HCT116 (cell line): ENCODE measurements around the gene OR2B6. TPM values are rescaled to one million over a fixed set of nuclear protein-coding genes. Genes with fewer than 3 reads are reported as not detected.

ENCODE experiments used
- ATAC-seq: fragments of 200-7000 bp; cut with Tn5 transposase; 2 replicates; pipeline ENCODE4 v1.9.1; 2020; ENCODE audit warnings: mild to moderate bottlenecking, moderate library complexity
- BruUV-seq: library from RNA; stranded (reverse); fragments of 400-500 nt; replicated peaks from 2 replicates; lab custom pipeline; 2021; lab: Mats Ljungman, UMichigan
- CTCF ChIA-PET: fragments of 300-600 bp; sonication (Branson Sonifier 250); formaldehyde crosslinking; loops from one replicate; lab custom pipeline; 2021; ENCODE audit warnings: antibody characterized with exemption; lab: Charles Lee
- POLR2A ChIA-PET: fragments of 300-600, 350-600 bp; sonication (Branson Sonifier 250); formaldehyde crosslinking; loops from one replicate; lab custom pipeline; 2021; ENCODE audit warnings: antibody characterized with exemption; lab: Charles Lee
- RAD21 ChIA-PET, 2 experiments: fragments of 300-600 bp; sonication (Branson Sonifier 250); formaldehyde crosslinking; loops; one replicate each; lab custom pipeline; 2023; ENCODE audit warnings: low total read pairs in 2 of 2; ENCODE audit not compliant: uncharacterized antibody in 2 of 2, unreplicated experiment in 2 of 2, low non-redundant PET in 1 of 2; lab: Charles Lee
- DNase-seq: peaks from one replicate; pipeline ENCODE4 v3.0.0-alpha.2; 2010; ENCODE audit warnings: low read depth, low spot score
- H2AFZ ChIP-seq: fragments of 200-600 bp; shearing (Covaris generic), sonication (generic); 2 replicates; pipeline ENCODE4 v1.6.1; 2017; ENCODE audit warnings: low read depth, mixed run types, mixed read lengths, antibody characterized with exemption, low read length; ENCODE audit not compliant: poor library complexity, severe bottlenecking
- H3K27ac ChIP-seq: 2 replicates; pipeline ENCODE4 v1.5.1; 2012; ENCODE audit warnings: low read depth, low read length
- H3K27me3 ChIP-seq: fragments of 200-600 bp; sonication (generic); 2 replicates; pipeline ENCODE4 v1.6.1; 2016; ENCODE audit warnings: mixed run types, low read length, mixed read lengths; ENCODE audit not compliant: insufficient read depth
- H3K36me3 ChIP-seq, 2 experiments: fragments of 200-500 bp in 1 of 2; fragments of 200-600 bp in 1 of 2; sonication (Bioruptor generic) in 1 of 2; sonication (generic) in 1 of 2; 2 replicates each; pipeline versions ENCODE4 v1.5.1 to v1.6.1; 2014 to 2016; ENCODE audit warnings: low read length in 2 of 2, inconsistent platforms in 1 of 2, mixed read lengths in 1 of 2, mixed run types in 1 of 2; ENCODE audit not compliant: insufficient read depth in 2 of 2, control insufficient read depth in 1 of 2
- H3K4me1 ChIP-seq, 2 experiments: fragments of 200-600 bp in 1 of 2; sonication (generic) in 1 of 2; 2 replicates each; pipeline versions ENCODE4 v1.5.1 to v1.6.1; 2012 to 2017; ENCODE audit warnings: low read length in 2 of 2, inconsistent platforms in 1 of 2, mild to moderate bottlenecking in 1 of 2, mixed read lengths in 1 of 2, mixed run types in 1 of 2, moderate library complexity in 1 of 2; ENCODE audit not compliant: insufficient read depth in 2 of 2, control insufficient read depth in 1 of 2
- H3K4me2 ChIP-seq: fragments of 200-600 bp; sonication (generic); 2 replicates; pipeline ENCODE4 v1.6.1; 2017; ENCODE audit warnings: mixed run types, low read length, mixed read lengths
- H3K4me3 ChIP-seq, 2 experiments: fragments of 200-600 bp in 1 of 2; sonication (generic) in 1 of 2; replicated peaks in 1 of 2; 2 replicates each; pipeline ENCODE4 v1.5.1; 2011 to 2016; ENCODE audit warnings: low read length in 2 of 2, control low read depth in 1 of 2, low read depth in 1 of 2, mild to moderate bottlenecking in 1 of 2, mixed read lengths in 1 of 2, mixed run types in 1 of 2
- H3K79me2 ChIP-seq: fragments of 200-600 bp; sonication (generic); 2 replicates; pipeline ENCODE4 v1.6.1; 2017; ENCODE audit warnings: mild to moderate bottlenecking, mixed run types, low read length, moderate library complexity, mixed read lengths; ENCODE audit not compliant: insufficient read depth
- H3K9ac ChIP-seq: fragments of 200-600 bp; sonication (generic); 2 replicates; pipeline ENCODE4 v1.6.1; 2016; ENCODE audit warnings: low read length, mixed read lengths
- H3K9me2 ChIP-seq: fragments of 200-600 bp; sonication (generic), shearing (Covaris generic); 2 replicates; pipeline ENCODE4 v1.6.1; 2017; ENCODE audit warnings: mixed run types, mild to moderate bottlenecking, moderate library complexity; ENCODE audit not compliant: insufficient read depth
- H3K9me3 ChIP-seq, 2 experiments: fragments of 200-500 bp in 1 of 2; fragments of 200-600 bp in 1 of 2; sonication (Bioruptor generic) in 1 of 2; sonication (generic) in 1 of 2; 2 replicates each; pipeline ENCODE4 v1.6.1; 2014 to 2017; ENCODE audit warnings: low read length in 2 of 2, mixed read lengths in 2 of 2, inconsistent platforms in 1 of 2, low read depth in 1 of 2, mild to moderate bottlenecking in 1 of 2, mixed run types in 1 of 2, moderate library complexity in 1 of 2; ENCODE audit not compliant: control insufficient read depth in 1 of 2, insufficient read depth in 1 of 2
- H4K20me1 ChIP-seq: fragments of 200-600 bp; sonication (generic), shearing (Covaris generic); 2 replicates; pipeline ENCODE4 v1.6.1; 2017; ENCODE audit warnings: mixed run types, mild to moderate bottlenecking, moderate library complexity; ENCODE audit not compliant: insufficient read depth
- CBX3 ChIP-seq: IDR thresholded peaks from 2 replicates; pipeline ENCODE4 v1.6.1; 2012; ENCODE audit warnings: low read depth
- CEBPB ChIP-seq: IDR thresholded peaks from 2 replicates; pipeline ENCODE4 v1.6.1; 2012; ENCODE audit warnings: low read depth
- EGR1 ChIP-seq: IDR thresholded peaks from 2 replicates; pipeline ENCODE4 v1.6.1; 2012; ENCODE audit warnings: low read depth
- ELF1 ChIP-seq: IDR thresholded peaks from 2 replicates; pipeline ENCODE4 v1.6.1; 2012; ENCODE audit warnings: low read depth, borderline replicate concordance
- EZH2 ChIP-seq: fragments of 200-600 bp; sonication (generic); IDR thresholded peaks from 2 replicates; pipeline ENCODE4 v1.6.1; 2017; ENCODE audit warnings: antibody characterized with exemption, mixed run types
- EZH2phosphoT487 ChIP-seq: fragments of 200-600 bp; IDR thresholded peaks from 2 replicates; pipeline ENCODE4 v1.6.1; 2018; ENCODE audit warnings: antibody characterized with exemption, borderline replicate concordance
- JUND ChIP-seq: IDR thresholded peaks from 2 replicates; pipeline ENCODE4 v1.6.1; 2012
- POLR2A ChIP-seq: IDR thresholded peaks from 2 replicates; pipeline ENCODE4 v1.7.0; 2011; ENCODE audit warnings: borderline replicate concordance; ENCODE audit not compliant: insufficient read depth, insufficient read length; ENCODE audit errors: extremely low read depth
- POLR2AphosphoS5 ChIP-seq: IDR thresholded peaks from 2 replicates; pipeline ENCODE4 v1.6.1; 2011; ENCODE audit warnings: mild to moderate bottlenecking, low read depth, low read length, moderate library complexity
- RAD21 ChIP-seq: IDR thresholded peaks from 2 replicates; pipeline ENCODE4 v1.6.1; 2012; ENCODE audit warnings: low read depth, mild to moderate bottlenecking
- SIN3A ChIP-seq: IDR thresholded peaks from 2 replicates; pipeline ENCODE4 v1.6.1; 2012; ENCODE audit warnings: low read depth
- SP1 ChIP-seq: IDR thresholded peaks from 2 replicates; pipeline ENCODE4 v1.6.1; 2012; ENCODE audit warnings: low read depth
- SRF ChIP-seq: IDR thresholded peaks from 2 replicates; pipeline ENCODE4 v1.6.1; 2012; ENCODE audit warnings: low read depth
- YY1 ChIP-seq: IDR thresholded peaks from 2 replicates; pipeline ENCODE4 v1.6.1; 2011; ENCODE audit warnings: low read length, low read depth, moderate library complexity, mild to moderate bottlenecking; ENCODE audit not compliant: insufficient replicate concordance; ENCODE audit errors: extremely low read depth
- ZFX ChIP-seq: fragments of 450-650 bp; IDR thresholded peaks from 2 replicates; pipeline ENCODE4 v1.6.1; 2017
- ZNF274 ChIP-seq: fragments of 200-500 bp; sonication (Bioruptor generic); IDR thresholded peaks from 2 replicates; pipeline ENCODE4 v1.6.1; 2014; ENCODE audit warnings: mild to moderate bottlenecking, low read depth, low read length, inconsistent platforms
- intact Hi-C: fragments of 100-400 bp; cut with micrococcal nuclease; formaldehyde crosslinking; loops from 2 replicates; pipeline ENCODE4 v1.10.0; 2022
- total RNA-seq: library from RNA; stranded (reverse); gene quantifications from one replicate; pipeline ENCODE4 v1.2.1, GENCODE V29; 2021; ENCODE audit not compliant: unreplicated experiment
- TF ChIP-seq, protein P1 (sequence below): IDR thresholded peaks from 2 replicates; pipeline ENCODE4 v1.6.1; 2012
- TF ChIP-seq, protein P2 (sequence below): IDR thresholded peaks from 2 replicates; pipeline ENCODE4 v1.6.1; 2011; ENCODE audit warnings: mild to moderate bottlenecking, low read length, moderate library complexity; ENCODE audit not compliant: insufficient replicate concordance; ENCODE audit errors: extremely low read depth
- TF ChIP-seq, protein P3 (sequence below): IDR thresholded peaks from 2 replicates; pipeline ENCODE4 v1.6.1; 2012; ENCODE audit warnings: low read depth
- TF ChIP-seq, protein P4 (sequence below), 3 experiments: fragments of 200-600 bp in 1 of 3; sonication (generic) in 1 of 3; IDR thresholded peaks in 2 of 3; conservative IDR thresholded peaks in 1 of 3; 2 replicates each; pipeline ENCODE4 v1.5.1; 2012 to 2017; ENCODE audit warnings: low read depth in 2 of 3, low read length in 2 of 3, antibody characterized with exemption in 1 of 3, borderline replicate concordance in 1 of 3, control low read depth in 1 of 3, mild to moderate bottlenecking in 1 of 3, mixed read lengths in 1 of 3, mixed run types in 1 of 3, moderate library complexity in 1 of 3; ENCODE audit not compliant: insufficient read depth in 1 of 3

OR2B6 gene
- total RNA-seq, 1 experiment from 2014 or later: 0.25 TPM

DNA sequence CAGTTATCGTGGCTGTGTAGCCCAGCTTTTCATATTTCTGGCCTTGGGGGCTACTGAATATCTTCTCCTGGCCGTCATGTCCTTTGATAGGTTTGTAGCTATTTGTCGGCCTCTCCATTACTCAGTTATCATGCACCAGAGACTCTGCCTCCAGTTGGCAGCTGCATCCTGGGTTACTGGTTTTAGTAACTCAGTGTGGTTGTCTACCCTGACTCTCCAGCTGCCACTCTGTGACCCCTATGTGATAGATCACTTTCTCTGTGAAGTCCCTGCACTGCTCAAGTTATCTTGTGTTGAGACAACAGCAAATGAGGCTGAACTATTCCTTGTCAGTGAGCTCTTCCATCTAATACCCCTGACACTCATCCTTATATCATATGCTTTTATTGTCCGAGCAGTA lies 475 bp downstream of the OR2B6 start:
- no peaks in the 10 kb centered on the region; the same call in 1 of the 2 replicates for H3K9me2 ChIP-seq
- POLR2A ChIA-PET: interaction anchor here (0.7 to 1.2 kb wide), 2 partner anchors 64 to 1834 kb away, joined by 3 to 4 read pairs; a partner anchor contains a TSS
- ATAC-seq: no peak

More for the DNA sequence above, 475 bp downstream of the OR2B6 start:
- H2AFZ ChIP-seq: no peak overlapping the region
- no peak for DNase-seq
- H3K9ac ChIP-seq: no peak overlapping the region
- RAD21 ChIA-PET: no interaction called here
- no peaks in the 10 kb centered on the region for H3K4me1 ChIP-seq
- no peaks in the 10 kb centered on the region for H3K79me2 ChIP-seq
- H3K27me3 ChIP-seq: no peaks in the 10 kb centered on the region
- no peaks in the 10 kb centered on the region for H3K36me3 ChIP-seq
- intact Hi-C loops: no loop called here
- H3K9me3 ChIP-seq: no peaks in the 10 kb centered on the region
- no peaks in the 10 kb centered on the region for H4K20me1 ChIP-seq
- TF ChIP-seq CBX3 (no peak), POLR2A (no peak), ELF1 (no peak), SRF (no peak), EZH2phosphoT487 (no peak), POLR2AphosphoS5 (no peak), ZNF274 (no peak), ZFX (no peak), YY1 (no peak), SP1 (no peak), JUND (no peak), EGR1 (no peak), EZH2 (no peak), CEBPB (no peak), SIN3A (no peak), RAD21 (no peak)
- TF ChIP-seq, protein P1, sequence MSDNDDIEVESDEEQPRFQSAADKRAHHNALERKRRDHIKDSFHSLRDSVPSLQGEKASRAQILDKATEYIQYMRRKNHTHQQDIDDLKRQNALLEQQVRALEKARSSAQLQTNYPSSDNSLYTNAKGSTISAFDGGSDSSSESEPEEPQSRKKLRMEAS: no peak
- TF ChIP-seq, protein P2, sequence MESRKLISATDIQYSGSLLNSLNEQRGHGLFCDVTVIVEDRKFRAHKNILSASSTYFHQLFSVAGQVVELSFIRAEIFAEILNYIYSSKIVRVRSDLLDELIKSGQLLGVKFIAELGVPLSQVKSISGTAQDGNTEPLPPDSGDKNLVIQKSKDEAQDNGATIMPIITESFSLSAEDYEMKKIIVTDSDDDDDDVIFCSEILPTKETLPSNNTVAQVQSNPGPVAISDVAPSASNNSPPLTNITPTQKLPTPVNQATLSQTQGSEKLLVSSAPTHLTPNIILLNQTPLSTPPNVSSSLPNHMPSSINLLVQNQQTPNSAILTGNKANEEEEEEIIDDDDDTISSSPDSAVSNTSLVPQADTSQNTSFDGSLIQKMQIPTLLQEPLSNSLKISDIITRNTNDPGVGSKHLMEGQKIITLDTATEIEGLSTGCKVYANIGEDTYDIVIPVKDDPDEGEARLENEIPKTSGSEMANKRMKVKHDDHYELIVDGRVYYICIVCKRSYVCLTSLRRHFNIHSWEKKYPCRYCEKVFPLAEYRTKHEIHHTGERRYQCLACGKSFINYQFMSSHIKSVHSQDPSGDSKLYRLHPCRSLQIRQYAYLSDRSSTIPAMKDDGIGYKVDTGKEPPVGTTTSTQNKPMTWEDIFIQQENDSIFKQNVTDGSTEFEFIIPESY: no peak
- TF ChIP-seq, protein P3, sequence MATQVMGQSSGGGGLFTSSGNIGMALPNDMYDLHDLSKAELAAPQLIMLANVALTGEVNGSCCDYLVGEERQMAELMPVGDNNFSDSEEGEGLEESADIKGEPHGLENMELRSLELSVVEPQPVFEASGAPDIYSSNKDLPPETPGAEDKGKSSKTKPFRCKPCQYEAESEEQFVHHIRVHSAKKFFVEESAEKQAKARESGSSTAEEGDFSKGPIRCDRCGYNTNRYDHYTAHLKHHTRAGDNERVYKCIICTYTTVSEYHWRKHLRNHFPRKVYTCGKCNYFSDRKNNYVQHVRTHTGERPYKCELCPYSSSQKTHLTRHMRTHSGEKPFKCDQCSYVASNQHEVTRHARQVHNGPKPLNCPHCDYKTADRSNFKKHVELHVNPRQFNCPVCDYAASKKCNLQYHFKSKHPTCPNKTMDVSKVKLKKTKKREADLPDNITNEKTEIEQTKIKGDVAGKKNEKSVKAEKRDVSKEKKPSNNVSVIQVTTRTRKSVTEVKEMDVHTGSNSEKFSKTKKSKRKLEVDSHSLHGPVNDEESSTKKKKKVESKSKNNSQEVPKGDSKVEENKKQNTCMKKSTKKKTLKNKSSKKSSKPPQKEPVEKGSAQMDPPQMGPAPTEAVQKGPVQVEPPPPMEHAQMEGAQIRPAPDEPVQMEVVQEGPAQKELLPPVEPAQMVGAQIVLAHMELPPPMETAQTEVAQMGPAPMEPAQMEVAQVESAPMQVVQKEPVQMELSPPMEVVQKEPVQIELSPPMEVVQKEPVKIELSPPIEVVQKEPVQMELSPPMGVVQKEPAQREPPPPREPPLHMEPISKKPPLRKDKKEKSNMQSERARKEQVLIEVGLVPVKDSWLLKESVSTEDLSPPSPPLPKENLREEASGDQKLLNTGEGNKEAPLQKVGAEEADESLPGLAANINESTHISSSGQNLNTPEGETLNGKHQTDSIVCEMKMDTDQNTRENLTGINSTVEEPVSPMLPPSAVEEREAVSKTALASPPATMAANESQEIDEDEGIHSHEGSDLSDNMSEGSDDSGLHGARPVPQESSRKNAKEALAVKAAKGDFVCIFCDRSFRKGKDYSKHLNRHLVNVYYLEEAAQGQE: no peak
- TF ChIP-seq, protein P4, sequence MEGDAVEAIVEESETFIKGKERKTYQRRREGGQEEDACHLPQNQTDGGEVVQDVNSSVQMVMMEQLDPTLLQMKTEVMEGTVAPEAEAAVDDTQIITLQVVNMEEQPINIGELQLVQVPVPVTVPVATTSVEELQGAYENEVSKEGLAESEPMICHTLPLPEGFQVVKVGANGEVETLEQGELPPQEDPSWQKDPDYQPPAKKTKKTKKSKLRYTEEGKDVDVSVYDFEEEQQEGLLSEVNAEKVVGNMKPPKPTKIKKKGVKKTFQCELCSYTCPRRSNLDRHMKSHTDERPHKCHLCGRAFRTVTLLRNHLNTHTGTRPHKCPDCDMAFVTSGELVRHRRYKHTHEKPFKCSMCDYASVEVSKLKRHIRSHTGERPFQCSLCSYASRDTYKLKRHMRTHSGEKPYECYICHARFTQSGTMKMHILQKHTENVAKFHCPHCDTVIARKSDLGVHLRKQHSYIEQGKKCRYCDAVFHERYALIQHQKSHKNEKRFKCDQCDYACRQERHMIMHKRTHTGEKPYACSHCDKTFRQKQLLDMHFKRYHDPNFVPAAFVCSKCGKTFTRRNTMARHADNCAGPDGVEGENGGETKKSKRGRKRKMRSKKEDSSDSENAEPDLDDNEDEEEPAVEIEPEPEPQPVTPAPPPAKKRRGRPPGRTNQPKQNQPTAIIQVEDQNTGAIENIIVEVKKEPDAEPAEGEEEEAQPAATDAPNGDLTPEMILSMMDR (IDR thresholded peaks at IDR 0.05 in 2 of 3, conservative IDR thresholded peaks at IDR 0.05 in 1 of 3; ENCODE audit: borderline replicate concordance in 1 of 3, insufficient read depth in 1 of 3, low read depth in 2 of 3, low read length in 2 of 3): no peak
- no peak overlapping the region for H3K4me3 ChIP-seq
- no TSS peak for BruUV-seq
- no peak overlapping the region for H3K4me2 ChIP-seq
- no peak overlapping the region for H3K27ac ChIP-seq
- CTCF ChIA-PET: no interaction called here
